HG03520 (cell line): ENCODE data around the gene CTDNEP1.

Experiments
- ATAC-seq: cut with Tn5 transposase; IDR thresholded peaks from one replicate; pipeline ENCODE4 v1.9.1; 2021; ENCODE audit warnings: mild to moderate bottlenecking, moderate library complexity; ENCODE audit not compliant: unreplicated experiment

CTDNEP1 gene

DNA sequence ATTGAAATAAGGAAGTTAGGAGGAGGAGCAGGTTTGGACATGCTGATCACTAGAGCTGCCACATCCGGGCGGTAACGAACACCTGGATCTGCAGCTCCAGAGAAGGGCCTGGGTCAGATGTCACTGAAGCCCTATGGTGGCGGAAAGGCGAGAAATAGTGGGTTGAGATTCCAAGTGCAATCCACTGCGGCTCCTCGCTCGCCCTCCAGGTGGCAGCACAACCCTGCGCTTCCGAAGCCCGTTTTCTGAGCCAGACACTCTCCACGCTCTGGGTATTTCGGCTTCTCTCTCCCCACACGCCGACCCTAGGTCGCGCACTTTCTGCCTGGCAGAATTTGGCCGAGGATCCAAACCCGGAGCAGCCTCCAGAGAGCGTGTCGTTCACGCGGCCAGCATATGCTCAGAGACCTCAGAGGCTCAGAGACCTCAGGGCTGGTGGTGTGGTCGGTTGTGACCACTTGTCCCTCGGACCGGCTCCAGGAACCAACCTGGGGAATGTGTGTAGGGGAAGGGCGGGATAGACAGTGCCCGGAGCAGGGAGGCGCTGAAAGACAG lies 29.1 kb upstream of the CTDNEP1 start:
- ATAC-seq: no peak

DNA sequence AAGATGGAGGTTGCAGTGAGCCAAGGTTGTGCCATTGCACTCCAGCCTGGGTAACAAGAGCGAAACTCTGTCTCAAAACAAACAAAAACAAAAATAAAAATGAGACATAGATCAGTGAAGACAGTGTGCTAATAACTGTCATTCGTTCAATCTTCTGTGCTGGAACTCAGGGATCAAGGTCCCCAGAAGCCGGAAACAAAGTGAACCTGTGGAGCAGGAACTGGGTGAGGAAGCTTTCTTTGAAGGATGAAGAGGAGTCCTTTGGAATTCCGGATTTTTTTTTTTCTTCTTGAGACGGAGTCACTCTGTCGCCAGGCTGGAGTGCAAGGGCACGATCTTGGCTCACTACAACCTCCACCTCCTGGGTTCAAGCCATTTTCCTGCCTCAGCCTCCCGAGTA lies 27.9 kb upstream of the CTDNEP1 start:
- ATAC-seq: no peak

DNA sequence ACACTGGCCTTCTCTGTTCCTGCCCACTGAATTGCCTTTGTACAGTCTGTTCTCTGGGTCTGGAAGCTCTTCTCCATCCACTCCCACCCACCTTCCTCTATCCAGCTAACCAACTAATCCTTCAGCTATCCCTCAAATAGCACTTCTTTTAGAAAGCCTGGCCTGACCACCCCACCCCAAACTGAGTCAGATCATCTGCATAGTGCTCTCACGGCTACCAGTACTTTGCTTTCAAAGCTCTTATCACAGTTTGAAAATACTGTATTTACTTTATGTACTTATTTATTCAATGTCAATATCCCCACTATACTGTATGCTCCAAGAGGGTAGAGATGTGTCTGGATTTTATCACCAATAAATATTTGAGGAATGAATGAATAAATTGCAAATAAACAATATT lies 15.2 kb upstream of the CTDNEP1 start:
- no peak for ATAC-seq

GRCh38 chr17:7263801-7264078 lies 12.2 kb upstream of the CTDNEP1 start:
- no peak for ATAC-seq

DNA sequence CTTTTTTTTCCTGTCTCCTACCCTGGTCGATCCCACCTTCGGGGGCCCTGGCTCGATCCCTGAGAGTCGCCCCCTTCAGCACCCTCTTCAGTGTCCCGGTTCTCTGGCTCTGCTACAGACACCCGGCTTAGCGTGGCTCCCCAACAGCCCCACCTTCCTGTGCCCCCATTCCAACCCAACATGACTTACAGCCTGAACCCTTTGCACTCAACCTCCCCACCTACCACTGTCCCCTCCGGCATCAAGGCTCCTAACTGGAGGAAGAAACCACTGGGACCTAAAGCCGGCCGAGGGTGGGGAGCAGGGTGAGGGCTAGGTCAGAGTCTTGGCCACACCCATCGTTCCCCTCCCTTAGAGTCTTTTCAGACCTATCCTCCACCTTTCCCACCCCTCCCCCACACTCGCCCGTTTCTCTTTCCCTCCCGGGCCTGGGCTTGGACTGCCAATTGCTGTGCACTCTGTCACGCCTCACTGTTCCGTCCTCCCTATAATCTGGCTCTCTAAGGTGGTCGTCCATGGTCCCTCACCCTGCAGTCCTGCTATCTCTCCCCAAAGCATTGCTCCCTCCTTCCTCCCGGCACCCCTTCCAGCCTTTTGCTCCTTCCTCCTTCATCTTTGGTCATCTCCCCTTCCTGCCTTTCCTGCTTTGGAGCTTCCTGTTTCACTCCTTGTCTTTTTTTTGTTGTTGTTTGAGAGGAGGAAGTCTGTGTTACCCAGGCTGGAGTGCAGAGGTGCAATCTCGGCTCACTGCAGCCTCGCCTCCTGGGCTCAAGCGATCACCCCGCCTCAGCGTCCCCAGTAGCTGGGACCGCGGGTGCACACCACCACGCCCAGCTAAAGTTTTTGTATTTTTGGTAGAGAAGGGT lies 11.6 kb upstream of the CTDNEP1 start:
- no peak for ATAC-seq

DNA sequence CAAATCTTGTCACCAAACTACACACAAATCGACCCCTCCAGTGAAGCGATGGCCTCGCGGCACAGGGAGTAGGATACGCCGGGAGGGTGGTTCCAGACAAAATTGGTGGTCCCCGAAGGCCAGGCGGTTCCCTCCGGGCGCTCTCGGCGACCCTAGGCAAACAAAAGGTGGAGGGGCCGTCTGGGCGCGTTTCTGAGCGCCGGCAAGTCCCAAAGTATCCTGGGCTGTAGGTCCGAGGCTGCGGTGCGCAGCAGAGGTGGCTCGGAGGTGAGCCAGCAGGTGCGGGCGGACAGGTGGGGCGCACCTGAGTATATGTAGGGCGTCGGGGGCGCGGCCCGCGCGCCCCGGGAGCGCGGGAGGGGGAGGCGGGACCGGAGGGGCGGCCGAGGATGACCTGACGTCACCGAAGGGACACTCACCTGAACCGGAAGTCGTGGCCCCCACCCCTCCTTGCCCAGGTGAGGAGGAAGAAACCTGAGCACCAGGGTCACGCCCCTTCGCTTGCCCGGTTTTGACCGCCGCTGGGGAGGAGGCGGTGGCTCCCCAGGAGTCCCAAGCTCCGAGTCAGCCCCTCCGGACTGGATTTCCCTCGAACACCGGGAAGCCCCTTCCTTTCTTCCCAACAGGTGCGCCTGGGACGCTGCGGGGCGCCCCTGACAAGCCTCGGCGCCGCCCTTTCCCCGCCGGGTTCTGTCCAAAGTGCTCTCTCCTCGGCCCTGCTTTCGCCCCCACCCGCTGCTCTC lies 10.8 kb upstream of the CTDNEP1 start, which contains the start of gene CLDN7:
TSS of gene CLDN7 (minus strand) at position 287 of the 743 bp plus-strand sequence. CDS start 435 bp downstream, outside the sequence.
- ATAC-seq: no peak

- no peak for ATAC-seq
Observed at GRCh38 chr17:7261379-7262191, 10.1 kb upstream of the CTDNEP1 start.

GRCh38 chr17:7260651-7261378 lies 9.3 kb upstream of the CTDNEP1 start:
- no peak for ATAC-seq

DNA sequence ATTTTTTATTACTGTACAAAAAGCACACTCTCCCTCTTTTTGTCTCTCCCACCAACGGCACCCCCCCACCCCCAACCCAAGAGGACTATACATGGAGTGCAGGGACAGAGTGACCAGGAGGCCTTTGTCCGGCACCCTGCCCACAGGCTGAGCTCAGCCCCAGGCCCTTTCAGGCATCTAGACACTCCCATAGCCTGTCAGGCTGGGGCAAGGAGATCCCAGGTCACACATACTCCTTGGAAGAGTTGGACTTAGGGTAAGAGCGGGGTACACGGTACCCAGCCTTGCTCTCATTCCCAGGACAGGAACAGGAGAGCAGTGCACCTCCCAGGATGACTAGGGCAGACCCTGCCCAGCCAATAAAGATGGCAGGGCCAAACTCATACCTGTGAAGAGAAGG lies 8.6 kb upstream of the CTDNEP1 start:
- no peak for ATAC-seq

DNA sequence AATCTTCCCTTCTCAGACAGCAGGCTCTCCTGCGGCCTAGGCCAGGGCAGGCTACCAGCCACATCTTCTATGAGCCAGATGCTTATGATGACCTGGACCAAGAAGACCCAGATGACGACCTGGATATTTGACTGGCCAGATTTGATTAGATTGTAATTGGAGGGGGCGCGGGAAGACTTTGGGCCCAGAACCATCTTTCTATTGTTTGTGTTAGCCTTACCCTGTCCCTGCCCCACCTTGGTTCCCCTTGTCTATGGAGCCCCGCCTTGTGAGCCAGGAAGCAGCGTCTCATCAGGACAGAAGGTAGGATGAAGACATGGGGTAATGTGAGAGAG lies 8.0 kb upstream of the CTDNEP1 start:
- ATAC-seq: no peak

GRCh38 chr17:7258731-7259554 lies 7.4 kb upstream of the CTDNEP1 start:
- ATAC-seq: no peak

GRCh38 chr17:7256766-7257456 lies 5.4 kb upstream of the CTDNEP1 start:
- no peak for ATAC-seq

DNA sequence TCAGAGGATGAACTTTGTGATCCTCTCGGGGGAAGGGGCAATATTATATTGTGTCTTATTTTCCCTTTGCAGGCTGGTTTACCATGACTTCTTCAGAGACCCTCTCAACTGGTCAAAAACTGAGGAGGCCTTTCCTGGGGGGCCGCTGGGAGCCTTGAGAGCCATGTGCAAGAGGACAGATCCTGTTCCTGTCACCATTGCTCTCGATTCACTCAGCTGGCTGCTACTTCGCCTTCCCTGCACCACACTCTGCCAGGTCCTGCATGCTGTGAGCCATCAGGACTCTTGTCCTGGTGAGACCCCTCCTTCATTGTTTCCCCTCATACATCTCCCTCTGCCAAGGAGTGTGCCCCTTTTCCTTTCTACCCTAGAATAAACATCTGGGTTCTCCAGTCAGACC lies 3.0 kb upstream of the CTDNEP1 start:
- ATAC-seq: no peak

- no peak for ATAC-seq
Observed at GRCh38 chr17:7253082-7253481, 1.5 kb upstream of the CTDNEP1 start.

- ATAC-seq: peak; percentile 41
Observed at GRCh38 chr17:7252176-7253043, 876 bp upstream of the CTDNEP1 start, which contains the start of gene ELP5. TSS of gene ELP5 (plus strand) at chr17:7252215. CDS start at chr17:7252551, 336 bp downstream.

- no peak for ATAC-seq
Observed at GRCh38 chr17:7250695-7251627, 573 bp downstream of the CTDNEP1 start.

GRCh38 chr17:7249830-7250229 lies 1.7 kb downstream of the CTDNEP1 start:
- ATAC-seq: no peak
